GM18873 (cell line): ENCODE results near the gene CDC42.

ENCODE experiments used
- ATAC-seq: cut with Tn5 transposase; IDR thresholded peaks from one replicate; pipeline ENCODE4 v1.9.1; 2021; ENCODE audit warnings: mild to moderate bottlenecking, moderate library complexity, moderate number of reproducible peaks; ENCODE audit not compliant: unreplicated experiment, low FRiP score

CDC42 gene

DNA sequence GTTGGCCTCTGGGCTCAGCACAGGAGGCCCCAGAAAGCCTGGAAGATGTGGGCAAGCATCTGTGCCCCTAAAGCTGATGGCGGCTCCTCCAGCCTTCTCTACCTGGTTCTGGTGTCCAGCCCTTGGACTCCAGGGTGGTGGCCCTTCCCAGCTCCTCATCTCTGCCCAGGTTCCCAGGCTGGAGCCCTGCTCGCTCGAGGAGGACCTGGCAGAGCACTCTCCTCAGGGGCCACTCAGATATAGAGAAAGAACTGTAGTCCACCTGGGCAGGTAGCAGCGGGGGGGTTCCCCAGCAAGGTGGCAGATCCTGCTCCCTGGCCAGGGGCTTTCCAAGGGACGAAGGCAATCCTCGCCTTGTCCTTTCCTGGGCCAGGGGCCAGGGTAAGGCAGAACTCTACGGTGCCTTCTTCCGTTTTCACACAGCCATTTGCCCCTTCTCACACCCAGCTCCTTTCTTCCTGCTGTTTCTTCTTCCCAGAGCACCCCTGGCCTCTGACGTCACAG is 71.4 kb downstream of the CDC42 start:
- ATAC-seq, result no peak

DNA sequence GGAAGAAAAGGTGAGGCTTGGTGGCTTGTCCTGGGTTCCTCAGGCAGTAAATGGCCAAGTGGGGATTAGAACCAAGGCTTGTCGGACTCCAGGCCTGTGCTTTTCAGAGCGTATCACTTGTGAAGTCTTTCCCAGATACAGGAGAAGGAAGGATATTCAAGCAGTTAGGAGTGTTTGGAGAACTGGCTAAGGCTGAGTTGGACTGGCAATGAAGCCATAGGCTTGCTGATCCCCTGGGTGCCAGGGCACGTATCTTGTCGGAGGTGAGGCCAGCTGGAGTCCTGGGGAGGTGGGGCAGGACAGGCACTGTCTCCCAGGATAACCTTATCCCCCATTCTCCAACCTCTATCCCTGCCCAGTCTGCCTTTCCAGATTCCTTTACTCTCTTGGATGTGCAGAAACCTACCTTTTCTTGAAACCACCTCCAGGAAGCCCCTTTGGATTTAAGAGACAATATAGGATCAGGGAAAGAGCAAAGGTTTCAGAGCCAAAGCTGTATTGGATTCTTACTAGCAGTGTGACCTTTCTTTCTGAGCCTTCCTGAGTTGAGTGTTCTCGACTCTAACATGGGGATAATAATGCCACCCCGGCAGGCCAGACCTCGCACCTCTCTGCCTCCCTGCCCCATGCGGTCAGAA is 72.2 kb downstream of the CDC42 start:
- no peak for ATAC-seq

GRCh38 chr1:22126531-22126930 is 74.0 kb downstream of the CDC42 start:
- ATAC-seq, result no peak

- no peak for ATAC-seq
Observed at GRCh38 chr1:22127248-22127647, 74.7 kb downstream of the CDC42 start.

DNA sequence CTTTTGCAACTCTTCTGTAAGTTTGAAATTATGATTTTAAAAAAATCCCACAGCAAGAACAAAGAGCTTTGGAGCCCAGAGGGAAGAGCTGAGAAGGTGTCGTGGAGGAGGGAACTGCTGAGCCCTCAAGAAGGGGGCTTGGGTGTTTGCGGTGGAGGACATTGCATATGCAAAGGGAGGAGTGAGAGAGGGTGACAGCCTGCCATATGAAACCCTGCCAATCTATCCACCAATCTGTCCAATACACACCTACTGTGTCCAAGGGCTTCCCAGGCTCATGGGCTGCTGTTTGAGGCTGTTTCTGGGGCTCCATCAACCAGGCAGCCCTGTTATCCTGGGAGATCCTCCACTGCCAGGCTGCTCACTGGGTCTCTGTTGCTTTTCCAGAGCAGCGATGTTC is 75.2 kb downstream of the CDC42 start:
- ATAC-seq, result no peak

DNA sequence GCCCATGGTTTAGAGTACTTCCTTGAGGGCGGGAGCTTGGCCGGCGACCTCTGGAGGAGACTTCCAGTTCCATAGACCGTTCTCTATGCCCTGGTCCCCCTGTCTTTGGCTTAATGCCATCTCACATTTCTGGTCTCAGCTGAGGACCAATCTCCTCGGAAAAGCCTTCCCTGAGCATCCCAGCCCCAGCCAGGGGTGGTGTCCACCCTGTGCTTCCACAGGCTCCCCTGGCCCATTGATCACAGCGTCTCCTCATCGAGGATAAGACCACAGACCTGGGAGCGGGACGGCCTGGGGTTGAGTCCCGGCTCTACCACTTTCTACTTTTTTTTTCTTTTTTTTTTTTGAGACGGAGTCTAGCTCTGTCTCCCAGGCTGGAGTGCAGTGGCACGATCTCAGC is 75.9 kb downstream of the CDC42 start:
- no peak for ATAC-seq

- ATAC-seq, result no peak
Observed at GRCh38 chr1:22129501-22130117, 77.1 kb downstream of the CDC42 start.

- no peak for ATAC-seq
Observed at GRCh38 chr1:22131062-22131461, 78.6 kb downstream of the CDC42 start.

DNA sequence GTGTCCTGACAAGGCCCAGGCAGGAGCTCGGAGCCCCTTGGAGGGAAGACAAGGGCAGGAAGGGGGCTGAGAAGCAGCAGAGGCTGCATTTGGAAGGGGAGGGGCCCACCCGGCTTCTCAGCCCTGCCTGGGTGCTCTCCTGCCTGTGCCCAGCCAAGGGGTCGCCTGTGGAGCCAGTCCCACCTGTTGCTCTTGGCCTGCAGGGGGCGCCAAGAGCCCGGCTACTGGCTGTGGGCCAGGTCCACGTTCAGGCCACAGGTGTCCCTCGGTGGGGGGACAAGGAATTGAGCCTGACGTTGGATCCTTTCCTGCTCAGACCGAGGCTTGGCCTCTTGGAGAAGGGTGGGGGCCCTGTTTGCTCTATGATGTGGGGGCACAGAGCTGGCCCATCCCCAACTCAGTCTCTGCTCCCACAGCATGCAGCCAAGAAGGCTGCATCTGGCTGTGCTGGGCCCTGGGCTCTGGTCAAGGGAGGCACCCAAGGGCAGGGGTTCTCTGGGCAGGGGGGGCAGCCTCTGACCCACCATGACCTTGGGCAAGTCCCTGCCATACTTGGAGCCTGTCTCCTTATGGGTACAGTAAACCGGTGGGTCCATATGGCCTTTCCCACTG is 79.5 kb downstream of the CDC42 start:
- ATAC-seq, result no peak

GRCh38 chr1:22132517-22133235 is 80.2 kb downstream of the CDC42 start:
- no peak for ATAC-seq

- no peak for ATAC-seq
Observed at GRCh38 chr1:22133247-22133930, 80.9 kb downstream of the CDC42 start.

DNA sequence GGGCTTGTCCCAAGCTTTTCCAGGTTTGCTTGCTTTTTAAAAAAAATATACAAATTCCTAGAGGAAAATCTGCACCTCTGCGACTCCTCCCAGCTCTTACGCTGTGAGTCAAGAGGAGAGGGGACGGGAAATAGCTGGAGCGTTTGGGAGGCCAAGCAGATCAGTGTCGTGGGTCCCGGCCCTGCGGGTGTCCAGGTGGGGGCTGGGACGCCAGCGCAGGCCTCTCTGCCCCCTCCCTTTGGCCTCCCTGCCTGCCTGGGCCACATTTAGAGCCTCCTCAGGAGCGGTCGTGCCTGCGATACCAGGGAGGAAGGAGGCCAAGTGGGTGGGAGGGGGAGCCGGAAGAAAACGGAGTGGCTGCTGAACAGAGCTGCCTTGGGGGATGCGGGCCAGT is 81.4 kb downstream of the CDC42 start:
- no peak for ATAC-seq

GRCh38 chr1:22137004-22137720 is 84.7 kb downstream of the CDC42 start:
- ATAC-seq, result no peak

DNA sequence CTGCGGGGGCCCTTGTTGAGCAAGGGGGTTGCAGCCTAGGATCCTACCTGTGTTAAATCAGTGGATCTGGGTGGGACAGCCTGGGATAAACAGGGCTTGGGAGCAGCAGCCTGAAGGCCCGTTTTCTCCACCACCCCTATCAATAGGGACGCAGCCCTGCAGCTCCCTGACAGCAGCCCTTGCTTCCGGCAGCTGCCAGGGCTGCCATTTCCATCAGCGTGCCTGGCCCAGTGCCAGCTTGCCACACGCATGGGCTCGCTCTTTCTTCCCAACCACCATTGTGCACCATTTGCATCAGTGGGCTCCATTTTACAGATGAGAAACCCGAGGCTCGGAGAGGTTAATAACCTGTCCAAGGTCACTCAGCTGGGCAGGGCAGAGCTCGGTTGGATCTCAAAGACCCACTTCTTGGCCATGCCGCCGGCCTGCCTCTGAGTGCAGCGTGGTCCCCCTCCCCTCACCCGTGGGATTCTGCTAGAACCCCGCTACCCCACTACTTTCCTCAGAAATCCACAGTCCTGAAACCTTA is 86.6 kb downstream of the CDC42 start:
- no peak for ATAC-seq

DNA sequence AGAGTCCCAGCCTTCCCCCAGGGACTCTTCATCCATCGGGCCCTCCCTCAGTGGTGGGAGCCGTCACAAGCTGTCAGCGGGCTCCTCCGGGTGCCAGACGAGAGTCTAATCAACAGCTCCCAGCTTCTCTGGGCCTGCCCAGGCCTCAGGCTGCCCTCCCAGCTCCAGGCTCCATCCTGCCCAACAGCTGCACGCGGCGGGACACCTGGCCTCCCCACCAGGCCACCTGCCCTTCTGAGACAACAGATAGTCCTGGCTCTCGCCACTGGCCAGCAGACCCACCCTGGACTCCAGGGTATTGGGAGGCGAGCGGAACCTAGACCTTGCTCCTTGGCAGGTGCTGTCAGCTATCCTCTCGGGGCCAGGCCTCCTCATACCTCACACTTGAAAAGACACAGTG is 87.3 kb downstream of the CDC42 start:
- ATAC-seq, result no peak
